HG03565 (cell line): Measurements from ENCODE around the gene PTPRG.

ENCODE experiments used
- ATAC-seq: cut with Tn5 transposase; IDR thresholded peaks from one replicate; pipeline ENCODE4 v1.9.1; 2021; ENCODE audit warnings: mild to moderate bottlenecking, moderate library complexity; ENCODE audit not compliant: unreplicated experiment

The PTPRG gene

DNA sequence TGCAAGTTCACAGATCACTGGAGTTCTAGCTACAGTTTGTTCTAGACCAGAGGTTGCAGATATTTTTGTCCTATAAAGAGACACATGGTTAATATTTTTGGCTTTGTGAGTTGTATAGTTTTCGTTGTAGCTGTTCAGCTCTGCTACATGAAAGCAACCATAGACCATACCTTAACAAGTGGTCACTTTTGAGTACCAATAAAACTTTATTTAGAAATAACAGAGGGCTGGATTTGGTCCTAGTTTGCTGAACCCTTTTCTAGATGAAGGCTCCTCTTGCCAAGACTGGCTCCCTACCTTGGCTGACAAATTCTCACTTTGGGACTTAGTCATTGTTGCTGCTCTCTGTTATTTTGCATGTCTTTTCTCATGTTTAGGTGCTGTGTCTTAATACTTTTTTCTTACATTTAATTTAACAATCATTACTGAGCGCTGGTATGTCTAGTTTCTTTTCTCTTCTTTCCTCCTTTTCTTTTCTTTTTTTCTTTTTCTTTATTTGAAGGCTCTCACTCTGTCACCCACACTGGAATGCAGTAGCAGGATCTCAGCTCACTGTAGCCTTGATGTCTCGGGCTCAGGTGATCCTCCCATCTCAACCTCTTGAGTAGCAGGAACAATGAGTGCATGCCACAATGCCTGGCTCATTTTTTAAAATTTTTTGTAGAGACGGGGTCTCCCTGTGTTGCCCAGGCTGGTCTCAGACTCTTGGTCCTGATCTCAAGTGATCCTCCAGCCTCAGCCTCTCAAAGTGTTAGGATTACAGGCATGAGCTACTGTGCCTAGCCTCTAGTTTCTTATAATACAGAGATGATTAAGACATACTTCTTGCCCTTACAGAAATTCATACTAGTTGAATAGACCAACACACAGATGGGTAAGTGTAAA lies 227.5 kb downstream of the PTPRG start:
- ATAC-seq, result no peak

DNA sequence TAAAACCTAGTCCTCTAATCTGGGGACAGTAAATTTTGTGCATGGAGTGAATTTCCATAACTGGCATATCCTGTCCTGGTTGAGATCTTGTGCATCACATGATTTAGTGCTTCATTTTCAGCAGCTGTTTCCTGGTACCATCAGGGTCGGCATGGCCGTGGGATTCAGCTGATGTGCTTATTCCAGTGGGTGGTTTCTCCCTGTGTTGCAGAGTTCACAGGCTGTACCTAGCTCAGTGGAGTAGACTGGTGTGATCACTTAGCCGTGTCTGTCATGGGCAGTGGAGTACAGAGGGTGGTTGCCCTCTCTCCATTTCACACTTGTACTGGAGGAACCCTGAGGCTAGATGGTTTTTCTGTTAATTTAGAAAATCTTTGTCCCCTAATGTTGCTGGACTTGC lies 228.5 kb downstream of the PTPRG start:
- ATAC-seq, result no peak

DNA sequence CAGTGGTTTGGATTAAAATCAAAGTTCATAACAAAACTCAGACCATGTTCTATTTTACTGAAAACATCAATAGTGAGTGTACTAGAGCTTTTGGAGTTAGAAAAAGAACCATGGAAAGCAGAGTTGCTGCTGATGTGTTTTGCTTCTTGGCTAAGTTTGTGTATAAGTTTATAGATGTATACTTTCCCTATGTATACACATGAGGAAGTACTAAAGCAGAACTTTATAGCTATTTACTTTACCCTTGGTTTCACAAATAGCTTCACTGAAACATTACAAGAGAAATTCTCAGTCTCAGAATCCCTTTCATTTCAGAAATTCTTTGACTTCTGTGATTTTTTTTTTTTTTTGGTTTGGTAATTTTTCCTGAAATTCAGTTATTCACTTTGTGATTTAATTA lies 229.0 kb downstream of the PTPRG start:
- no peak for ATAC-seq

DNA sequence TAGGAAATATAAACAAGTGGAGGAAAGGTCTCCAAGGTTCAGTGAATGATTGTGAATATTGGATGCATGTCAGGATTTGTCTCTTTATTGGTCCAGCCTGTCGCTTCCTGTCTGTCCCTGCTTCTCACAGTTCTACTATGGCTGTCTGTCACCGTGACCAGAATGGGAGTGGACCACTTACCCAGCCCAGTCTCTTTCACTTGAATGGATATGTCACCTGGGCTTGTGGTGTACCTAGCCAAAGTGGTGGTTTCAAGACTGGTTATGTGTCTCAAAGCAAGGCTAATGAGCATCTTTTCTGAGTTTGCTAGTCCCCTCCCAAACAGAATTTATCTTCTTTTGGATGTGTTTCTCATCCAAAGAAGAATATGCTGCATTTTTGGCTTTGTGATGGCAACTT lies 231.7 kb downstream of the PTPRG start:
- ATAC-seq, result no peak

DNA sequence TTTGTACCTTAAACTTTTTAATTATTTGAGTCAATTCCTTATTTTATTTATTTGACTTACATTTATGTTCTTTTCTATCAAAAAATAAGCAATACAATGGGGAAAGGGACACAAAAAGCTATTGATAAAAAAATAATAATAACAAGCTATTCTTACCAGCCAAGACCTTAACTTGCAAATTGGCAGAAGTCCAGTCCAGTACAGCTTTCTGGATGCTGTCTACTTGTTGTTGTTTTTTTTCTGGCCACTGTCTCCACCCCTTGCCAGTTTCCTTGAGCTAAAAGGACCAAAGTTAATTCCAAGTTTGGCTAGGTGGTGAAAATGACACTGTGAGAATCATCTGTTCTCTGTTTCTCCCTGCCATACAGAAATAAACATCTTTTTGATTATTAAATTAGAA lies 232.2 kb downstream of the PTPRG start:
- no peak for ATAC-seq

DNA sequence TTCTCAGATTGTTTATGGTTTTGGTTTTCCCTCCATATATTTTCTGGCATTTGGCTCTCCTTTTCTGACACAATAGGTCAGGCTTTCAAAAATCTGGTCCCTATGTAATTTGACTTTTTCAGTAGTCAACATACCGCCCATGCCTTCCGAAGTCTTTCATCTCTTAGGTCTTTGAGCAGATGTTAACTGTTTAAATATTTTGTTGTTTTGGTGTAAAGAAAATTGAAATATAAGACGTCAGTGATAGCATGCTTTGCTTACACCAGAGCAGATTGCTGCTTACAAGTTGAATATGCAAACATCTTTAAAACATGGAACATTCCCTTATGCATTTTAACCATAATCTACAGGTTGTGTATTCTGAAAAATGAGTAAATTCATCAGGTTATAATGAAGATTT lies 233.0 kb downstream of the PTPRG start:
- no peak for ATAC-seq

DNA sequence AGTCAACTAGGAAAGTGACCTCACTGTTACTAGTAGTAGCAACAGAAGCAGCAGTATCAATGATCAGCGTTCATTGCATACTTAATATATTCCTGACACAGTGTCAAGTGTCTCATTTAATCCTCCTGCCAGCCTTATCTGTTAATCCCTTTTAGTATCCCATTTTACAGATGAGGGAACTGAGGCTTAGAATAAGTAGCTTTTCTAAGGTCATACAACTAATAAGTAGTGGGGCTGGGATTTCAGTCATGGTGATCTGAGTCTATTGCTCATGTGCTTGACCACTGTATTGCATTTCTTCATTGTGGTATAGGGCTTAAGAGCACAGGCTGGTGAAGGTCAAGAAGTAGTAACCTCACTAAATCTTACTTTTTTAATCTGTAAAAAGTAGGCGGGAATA lies 233.6 kb downstream of the PTPRG start:
- no peak for ATAC-seq

DNA sequence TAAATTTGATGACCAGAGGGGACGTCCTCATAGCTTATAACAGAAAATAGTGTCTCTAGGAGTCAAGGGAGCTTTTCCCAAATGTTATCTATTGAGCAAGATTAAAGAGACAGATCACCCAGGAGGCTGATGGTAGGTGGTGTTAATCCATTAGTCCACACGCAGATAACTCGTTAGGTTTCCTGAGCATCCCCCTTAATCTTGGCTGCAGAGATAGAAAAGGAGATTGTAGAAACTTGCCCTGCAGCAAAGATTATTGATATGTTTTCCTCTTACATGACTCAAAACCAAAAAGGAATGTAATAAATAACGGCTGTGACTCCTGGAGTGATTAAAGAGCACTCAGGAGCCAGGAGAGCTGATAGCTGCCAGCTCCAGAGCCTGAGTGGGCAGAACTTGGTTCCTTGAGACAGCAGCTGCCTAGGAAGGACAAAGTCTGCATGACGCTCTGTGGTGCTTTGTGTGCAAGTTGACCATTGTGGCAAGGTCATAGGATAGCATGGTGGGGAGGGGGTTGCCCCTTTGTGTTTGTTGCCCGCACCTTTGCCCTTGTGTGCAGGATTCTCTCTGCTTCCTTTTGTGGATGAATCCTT lies 234.8 kb downstream of the PTPRG start:
- no peak for ATAC-seq

DNA sequence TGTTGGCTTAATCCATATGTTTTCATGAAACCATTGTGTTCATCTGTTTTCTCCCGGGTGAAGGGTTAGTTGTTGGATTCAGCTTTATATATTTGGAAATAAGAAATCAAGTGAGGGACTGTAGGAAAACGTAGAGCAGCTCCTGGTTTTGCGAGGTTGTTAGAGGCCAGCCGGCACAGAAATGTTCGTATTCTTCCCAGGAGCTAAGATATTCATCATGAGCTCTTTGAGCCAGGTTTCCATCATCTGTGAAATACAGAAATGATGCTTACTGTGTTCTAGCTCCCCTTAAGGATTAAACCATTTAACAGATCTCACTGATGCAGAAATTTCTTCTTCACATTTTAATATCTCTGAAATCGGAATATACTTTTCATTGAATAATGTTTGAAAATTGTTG lies 235.5 kb downstream of the PTPRG start:
- ATAC-seq, result no peak

DNA sequence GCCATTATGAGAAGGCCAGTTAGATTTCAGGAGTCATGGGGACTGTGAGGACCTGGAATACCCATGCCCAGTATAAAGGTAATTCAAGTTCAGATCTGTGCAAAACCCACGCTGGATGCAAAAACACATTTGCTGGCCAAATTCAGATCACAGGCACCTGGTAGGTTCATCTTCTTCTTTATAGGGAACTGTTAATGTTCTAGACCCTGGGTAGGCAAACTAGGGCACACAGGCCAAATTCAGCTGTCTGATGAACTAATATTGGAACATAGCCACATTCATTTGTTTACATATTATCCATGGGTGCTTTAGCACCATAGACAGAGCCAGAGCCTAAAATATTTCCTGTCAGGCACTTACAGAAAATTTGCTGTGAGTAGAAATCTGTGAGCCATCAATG lies 241.4 kb downstream of the PTPRG start:
- ATAC-seq, result no peak

DNA sequence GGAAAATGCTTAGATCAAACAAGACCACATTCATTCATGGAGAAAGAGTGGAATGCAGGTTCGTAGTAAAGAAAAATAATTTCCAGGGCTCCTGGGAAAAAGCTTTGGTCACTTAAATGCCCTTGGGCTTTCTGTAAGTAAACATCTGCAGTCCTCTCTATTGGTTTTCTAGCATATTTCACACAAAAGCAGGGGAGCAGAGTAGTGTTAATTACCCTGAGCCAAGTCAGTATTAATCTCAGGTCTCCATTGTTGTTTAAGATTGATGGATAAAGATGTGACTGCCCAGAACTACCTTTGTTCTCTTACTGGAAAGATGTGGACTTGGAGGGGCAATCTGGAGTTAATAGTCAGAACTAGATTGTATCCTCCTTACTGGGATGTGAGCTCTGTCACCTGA lies 242.6 kb downstream of the PTPRG start:
- ATAC-seq, result no peak

DNA sequence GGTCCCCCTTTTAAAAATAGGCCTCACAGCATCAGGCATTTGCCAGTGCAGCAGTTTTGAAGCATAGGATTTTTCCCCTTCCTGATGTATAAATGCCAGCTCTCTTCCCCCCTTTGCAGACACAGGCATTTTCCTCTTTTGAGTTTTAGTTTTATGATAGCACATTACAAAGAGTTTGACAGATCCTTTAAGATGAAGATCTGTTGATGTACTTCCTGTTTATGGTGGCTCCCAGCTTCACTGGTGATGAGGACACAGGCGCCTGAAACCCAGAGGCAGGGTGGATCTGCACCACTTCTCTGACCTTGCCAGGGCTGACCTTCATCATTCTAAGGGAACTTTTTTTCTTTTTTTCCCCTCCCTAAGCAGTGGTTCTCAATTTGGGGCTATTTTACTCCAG lies 243.4 kb downstream of the PTPRG start:
- no peak for ATAC-seq

DNA sequence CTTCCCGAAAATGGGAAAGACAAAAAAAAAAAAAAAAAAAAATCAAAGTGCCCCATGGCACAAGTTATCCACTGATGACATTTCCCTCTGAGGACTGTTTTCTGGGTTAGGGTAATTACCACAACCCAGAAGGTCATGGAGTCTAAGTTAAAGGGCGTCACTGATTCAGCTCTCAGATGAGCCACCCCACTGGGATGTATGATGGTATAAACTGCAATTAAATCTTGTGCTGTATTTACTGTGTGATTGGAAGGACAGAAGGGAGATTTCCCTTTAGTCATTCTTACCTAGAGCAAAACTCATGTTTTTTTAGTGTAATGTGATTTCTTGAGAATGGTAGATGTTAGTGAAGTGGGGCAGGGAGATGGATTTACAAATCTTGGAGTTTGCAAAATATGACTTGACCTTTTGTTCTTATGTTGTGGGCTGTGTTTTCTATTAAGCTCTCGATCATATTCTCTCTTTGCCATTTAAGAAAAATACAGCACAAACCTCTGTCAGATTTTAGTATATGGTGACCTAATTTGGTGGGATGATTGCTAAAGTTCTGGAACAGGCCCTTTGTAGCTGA lies 244.2 kb downstream of the PTPRG start:
- ATAC-seq, result no peak

DNA sequence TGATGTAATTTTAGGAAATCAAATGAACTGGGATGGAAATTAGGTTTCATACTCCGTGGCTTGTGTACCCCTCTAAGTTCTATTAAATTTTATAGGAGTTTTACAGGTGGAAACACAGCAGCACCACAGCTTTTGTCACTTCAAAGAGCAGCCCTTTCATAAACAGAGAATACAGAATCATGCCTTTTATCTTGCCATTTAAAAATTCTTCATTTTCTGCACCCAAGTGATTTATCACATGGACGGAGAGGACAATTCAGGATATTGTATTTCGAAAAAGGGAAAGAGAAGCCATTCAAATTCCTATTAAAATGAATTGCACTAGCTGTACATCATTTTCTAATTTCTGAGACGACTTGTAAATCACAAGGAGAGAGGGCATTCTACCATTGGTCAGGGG lies 245.4 kb downstream of the PTPRG start:
- no peak for ATAC-seq

DNA sequence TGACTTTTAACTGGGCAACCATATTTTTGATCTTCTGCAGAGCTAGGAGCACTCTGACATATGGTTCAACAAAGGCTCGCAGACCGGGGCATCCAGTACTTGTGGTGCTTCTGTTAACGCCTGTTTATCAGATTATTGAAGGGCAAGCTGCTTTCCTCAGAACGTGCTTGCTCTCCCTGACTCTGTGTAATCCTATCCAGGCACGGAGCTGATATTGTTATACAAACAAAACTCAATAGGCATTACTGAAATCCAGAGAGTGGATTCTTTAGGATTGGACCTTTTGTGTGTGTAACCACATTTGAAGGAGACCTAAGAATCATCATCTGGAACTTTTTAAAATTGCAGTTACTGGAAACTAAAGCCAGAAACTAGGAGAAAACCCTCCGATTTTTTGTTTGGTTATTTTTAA lies 246.5 kb downstream of the PTPRG start:
- no peak for ATAC-seq

DNA sequence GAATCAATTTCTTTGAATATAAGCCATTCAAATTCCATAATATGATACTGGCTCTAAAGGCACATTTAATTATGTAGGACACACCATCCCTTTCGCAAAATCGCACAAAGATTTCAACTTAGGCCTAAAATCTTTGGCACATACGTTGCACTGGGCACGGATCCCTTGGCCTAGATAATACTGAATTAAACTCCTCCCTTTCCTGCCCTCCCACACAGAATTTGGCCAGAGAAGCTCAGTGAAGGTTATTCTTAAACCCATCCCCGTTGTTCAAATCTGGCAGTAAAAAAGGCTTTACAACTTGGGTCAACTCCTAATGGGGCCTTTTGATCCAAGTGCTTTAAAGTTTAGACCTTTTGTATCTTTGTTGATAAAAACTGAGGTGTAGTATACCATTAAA lies 247.2 kb downstream of the PTPRG start:
- no peak for ATAC-seq

DNA sequence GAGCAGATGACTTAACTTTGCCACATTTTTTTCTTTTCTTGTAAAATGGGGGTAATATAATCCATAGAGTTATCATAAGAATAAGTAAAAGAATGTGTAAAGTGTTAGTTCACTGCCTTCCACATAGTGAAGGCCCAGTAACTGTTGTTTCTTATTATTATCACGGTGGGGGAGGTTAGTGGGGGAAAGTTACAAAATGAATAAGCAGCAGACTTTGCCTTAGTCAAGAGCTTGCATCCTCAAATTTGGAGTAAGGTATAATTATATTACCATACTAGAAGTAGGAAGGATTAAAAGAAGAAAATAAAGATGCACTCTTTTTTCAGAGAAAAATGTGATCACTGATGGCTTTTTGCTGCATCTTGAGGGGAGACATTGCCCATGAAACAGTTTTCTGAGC lies 247.6 kb downstream of the PTPRG start:
- no peak for ATAC-seq

DNA sequence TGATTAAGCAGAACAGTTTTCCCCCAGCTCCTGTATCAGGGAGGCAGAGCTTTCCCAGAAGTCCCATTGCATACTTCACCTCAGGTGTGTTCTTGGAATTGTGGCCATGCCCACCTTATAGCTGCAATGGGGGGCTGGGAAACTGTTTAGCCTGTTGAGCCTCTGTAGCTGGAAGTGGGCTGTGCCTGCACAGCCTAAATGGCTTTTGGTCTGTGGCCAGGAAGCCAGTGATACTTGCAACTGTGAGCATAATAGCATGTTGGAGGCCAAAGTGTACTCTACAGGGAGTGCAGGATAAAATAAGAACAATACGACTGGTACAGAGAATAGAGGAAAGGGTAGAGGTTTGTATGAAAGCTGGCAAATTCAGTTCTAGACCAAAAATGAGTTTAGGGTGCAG lies 248.5 kb downstream of the PTPRG start:
- ATAC-seq, result no peak

DNA sequence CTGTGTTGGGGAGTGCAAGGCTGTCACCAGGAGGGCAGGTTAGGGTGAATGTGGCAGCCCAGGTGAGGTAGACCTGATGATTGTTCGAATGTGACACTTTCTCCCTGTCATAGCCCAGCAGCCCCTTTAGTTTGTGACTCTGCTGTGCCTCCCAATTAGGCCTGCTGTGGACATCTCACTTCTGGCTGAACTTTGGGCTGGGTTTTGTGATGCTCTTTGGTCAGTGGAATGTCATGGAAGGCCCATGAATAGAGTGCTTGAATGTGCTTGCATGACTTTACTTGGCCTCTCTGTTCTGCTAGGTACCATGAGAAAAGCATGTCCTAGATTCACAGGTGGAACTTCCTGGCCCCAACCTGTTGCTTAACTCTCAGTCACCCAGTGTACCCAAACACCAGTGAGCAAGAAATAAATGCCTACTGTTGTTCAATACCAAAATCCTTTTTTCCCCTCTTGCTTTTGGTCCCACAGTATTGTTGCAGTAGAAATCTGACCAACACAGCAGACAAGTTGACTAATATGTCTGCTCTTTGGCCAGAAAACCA lies 249.7 kb downstream of the PTPRG start:
- no peak for ATAC-seq

DNA sequence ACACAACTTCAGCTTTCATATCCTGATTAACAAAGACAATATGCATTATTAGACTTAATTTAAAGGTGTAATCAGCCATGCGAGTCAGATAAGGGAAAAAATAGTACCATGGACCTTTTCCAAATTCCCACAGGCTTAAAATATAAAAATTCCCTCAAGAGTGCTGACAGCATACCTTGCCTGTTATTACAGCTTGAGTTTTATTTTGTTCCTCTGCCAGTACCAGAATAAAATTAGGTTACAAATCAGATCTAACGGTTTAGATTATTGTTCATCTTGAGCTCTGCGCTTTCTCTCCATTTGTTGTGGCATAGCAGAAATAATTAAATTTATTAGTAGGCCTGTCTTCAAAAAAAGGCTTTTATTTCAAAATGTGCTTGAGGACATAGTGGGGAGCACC lies 250.3 kb downstream of the PTPRG start:
- ATAC-seq, result no peak

DNA sequence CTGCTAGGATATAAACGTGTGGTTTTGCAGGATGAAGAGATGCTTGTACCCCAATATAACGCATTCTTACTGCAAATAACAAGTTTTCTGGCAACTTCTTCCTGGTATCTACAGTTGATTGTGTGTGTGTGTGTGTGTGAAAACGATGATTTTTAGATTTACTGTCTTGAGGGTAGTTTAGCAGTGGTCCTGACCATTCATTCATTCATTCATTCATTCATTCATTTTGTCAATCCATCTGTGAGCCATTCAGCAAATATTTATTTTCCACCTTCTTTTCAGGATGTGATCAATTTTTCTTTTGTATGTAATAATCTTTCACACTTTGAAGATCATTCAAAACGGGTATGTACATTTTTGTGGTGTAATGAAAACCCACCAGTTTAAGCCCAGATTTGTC lies 250.7 kb downstream of the PTPRG start:
- ATAC-seq, result no peak

DNA sequence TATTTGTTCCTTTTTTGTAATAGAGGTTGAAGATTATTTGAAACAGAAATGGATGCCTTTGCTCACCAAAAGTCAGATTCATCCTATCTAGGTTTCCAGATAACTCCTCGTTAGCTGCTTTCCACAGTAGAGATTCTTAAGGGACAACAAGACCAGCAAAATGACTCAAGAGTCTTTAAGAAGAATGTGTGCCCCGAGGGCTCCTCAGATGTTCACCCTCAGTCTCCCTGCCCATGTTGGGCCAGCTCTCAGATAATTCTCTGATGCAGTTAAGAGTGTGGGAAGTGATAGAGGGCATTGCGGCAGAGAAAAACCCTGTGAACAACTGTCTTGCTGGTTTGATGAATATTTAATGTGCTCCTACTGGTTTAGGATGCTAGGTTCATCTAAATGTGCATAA lies 251.1 kb downstream of the PTPRG start:
- ATAC-seq, result no peak
